Bladder microvascular endothelial cell (primary cell): ENCODE measurements around the gene MRPL57. TPM values are rescaled to one million over a fixed set of nuclear protein-coding genes. Genes with fewer than 3 reads are reported as not detected.

Experiments
- total RNA-seq: library from RNA; depleted of rRNA; stranded (reverse); fragments of >200 nt; gene quantifications from 2 replicates; pipeline ENCODE4 v1.2.3, GENCODE V29; 2014

MRPL57 gene
- 14.6 and 21.7 TPM in 2 replicates for total RNA-seq

DNA sequence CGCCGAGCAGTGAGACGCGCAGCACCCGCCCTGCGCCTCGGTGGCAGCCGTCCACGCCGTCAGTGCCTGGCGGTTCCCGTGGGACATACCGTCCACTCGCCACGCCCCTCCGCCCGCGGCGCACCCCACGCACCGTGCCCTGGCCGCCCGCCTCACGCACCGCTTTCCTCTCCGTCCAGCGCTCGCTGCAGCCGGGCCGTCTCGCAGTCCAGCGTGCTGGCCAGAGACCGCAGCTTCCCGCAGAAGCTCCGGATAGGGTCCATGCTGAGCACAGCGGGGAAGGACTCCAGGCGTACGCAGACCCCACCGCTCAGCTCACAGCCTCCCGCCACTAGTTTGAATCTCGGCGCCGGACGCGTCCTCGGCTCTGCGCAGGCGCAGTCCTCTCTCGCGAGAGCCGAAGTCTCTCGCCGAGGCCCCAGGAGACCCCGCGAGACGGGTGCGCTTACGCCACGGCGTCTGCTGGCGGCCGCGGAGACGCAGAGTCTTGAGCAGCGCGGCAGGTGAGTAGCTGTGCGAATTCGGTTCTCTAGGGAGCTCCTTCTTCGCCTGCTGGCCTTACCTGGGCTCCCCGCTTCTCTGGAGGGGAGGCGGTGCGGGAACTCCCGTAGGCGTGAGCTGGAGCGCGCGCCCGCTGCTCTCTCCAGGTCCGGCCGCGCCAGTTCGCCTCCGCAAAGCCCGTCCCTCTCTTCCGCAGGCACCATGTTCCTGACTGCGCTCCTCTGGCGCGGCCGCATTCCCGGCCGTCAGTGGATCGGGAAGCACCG, at the start of gene MRPL57, which contains the start of gene SKA3:
TSS of gene MRPL57 (plus strand) at position 444 of the 767 bp plus-strand sequence. CDS start at position 703, 259 bp downstream.
TSS of gene SKA3 (minus strand) at position 338 of the 767 bp plus-strand sequence. CDS start at position 263, 75 bp downstream.

Other genes with a start within 250 kb of the MRPL57 start
- 15.5 and 37.0 TPM in 2 replicates for gene LATS2, start 115.1 kb upstream of the MRPL57 start, total RNA-seq
- 27.5 and 47.7 TPM in 2 replicates for gene SAP18, start 36.5 kb upstream of the MRPL57 start, total RNA-seq
- 3.1 and 5.8 TPM in 2 replicates for gene SKA3, start 106 bp upstream of the MRPL57 start, total RNA-seq